GM21390 (cell line): ENCODE results near the gene ENGASE.

Experiments used
- ATAC-seq: cut with Tn5 transposase; IDR thresholded peaks from one replicate; pipeline ENCODE4 v1.9.1; 2021; ENCODE audit not compliant: unreplicated experiment

The ENGASE gene

GRCh38 chr17:79090443-79091225, 16.0 kb downstream of the ENGASE start:
- no peak for ATAC-seq

GRCh38 chr17:79091226-79091670, 16.6 kb downstream of the ENGASE start:
- no peak for ATAC-seq

- ATAC-seq, result no peak
These were observed 17.9 kb downstream of the ENGASE start for GRCh38 chr17:79092567-79092966.

GRCh38 chr17:79093270-79093669, 18.6 kb downstream of the ENGASE start:
- ATAC-seq, result no peak

GRCh38 chr17:79094261-79094660, 19.6 kb downstream of the ENGASE start:
- no peak for ATAC-seq

GRCh38 chr17:79095345-79096055, 20.9 kb downstream of the ENGASE start:
- no peak for ATAC-seq

GRCh38 chr17:79096477-79096876, 21.9 kb downstream of the ENGASE start:
- ATAC-seq, result no peak

GRCh38 chr17:79097226-79098055, 22.8 kb downstream of the ENGASE start:
- ATAC-seq, result no peak

- no peak for ATAC-seq
These were observed 23.8 kb downstream of the ENGASE start for GRCh38 chr17:79098282-79098867.

- no peak for ATAC-seq
These were observed 25.8 kb downstream of the ENGASE start for GRCh38 chr17:79100405-79100804.

- ATAC-seq, result no peak
These were observed 26.6 kb downstream of the ENGASE start for GRCh38 chr17:79101111-79101673.

GRCh38 chr17:79102214-79102613, 27.6 kb downstream of the ENGASE start:
- no peak for ATAC-seq

- no peak for ATAC-seq
These were observed 30.4 kb downstream of the ENGASE start for GRCh38 chr17:79104898-79105600.

GRCh38 chr17:79105937-79106336, 31.3 kb downstream of the ENGASE start:
- no peak for ATAC-seq

- no peak for ATAC-seq
These were observed 32.3 kb downstream of the ENGASE start for GRCh38 chr17:79106958-79107357.

- ATAC-seq, result no peak
These were observed 33.0 kb downstream of the ENGASE start for GRCh38 chr17:79107499-79108231.

- no peak for ATAC-seq
These were observed 33.7 kb downstream of the ENGASE start for GRCh38 chr17:79108232-79108850.

GRCh38 chr17:79108870-79109269, 34.2 kb downstream of the ENGASE start:
- ATAC-seq, result no peak

- no peak for ATAC-seq
These were observed 35.0 kb downstream of the ENGASE start for GRCh38 chr17:79109584-79109983.
